HG03039 (cell line): ENCODE measurements around the gene NPLOC4.
"Not testable (repeated sequence)": the region's sequence is repeated elsewhere in the genome, so short reads cannot be mapped to it uniquely, and the experiment has no call there.

Source experiments
- ATAC-seq: cut with Tn5 transposase; IDR thresholded peaks from one replicate; pipeline ENCODE4 v1.9.1; 2021; ENCODE audit warnings: mild to moderate bottlenecking, moderate library complexity; ENCODE audit not compliant: unreplicated experiment

The NPLOC4 gene

DNA sequence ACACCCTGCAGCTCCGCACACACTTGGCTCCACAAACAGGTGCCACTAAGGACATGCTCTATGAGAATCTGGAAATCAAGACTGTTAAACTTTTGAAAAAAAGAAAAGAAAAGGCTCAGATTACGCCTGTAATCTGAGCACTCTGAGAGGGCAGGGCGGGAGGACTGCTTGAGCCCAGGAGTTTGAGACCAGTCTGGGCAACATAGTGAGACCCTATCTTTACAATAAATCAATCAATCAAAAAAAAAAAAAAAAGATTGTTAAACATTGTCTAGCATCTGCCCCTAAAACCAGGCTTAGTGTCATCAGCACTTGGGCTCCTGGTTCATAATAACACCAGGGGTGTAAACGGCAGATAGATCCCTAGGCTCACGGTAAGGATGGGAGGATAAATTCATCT lies 47.3 kb downstream of the NPLOC4 start:
- ATAC-seq: no peak

DNA sequence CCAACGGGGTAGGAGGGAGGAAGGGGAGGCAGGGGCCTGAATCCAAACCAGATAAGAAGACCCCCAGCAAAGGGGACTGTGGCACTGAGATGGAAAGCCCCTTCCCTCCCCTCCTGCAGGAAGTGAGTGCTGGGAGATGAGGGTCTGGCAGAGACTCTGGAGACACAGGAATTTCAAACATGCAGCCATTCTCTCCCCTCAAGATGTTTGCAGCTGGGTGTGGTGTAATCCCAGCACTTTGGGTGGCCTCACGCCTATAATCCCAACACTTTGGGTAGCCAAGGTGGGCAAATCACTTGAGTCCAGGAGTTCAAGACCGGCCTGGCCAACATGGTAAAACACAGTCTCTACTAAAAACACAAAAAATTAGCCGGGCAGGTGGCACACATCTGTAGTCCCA lies 50.8 kb downstream of the NPLOC4 start:
- ATAC-seq: no peak

DNA sequence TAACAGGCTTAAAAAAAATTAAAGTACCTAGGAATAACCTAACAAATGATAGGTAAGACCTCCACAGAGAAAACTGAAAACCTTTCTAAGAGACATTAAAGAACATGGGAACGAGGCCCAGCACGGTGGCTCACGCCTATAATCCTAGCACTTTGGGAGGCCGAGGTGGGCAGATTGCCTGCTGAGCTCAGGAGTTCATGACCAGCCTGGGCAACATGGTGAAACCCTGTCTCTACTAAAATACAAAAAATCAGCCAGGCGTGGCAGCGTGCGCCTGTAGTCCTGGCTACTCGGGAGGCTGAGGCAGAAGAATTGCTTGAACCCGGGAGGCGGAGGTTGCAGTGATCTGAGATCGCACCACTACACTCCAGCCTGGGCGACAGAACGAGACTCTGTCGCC lies 52.1 kb downstream of the NPLOC4 start:
- ATAC-seq: not testable (repeated sequence)

DNA sequence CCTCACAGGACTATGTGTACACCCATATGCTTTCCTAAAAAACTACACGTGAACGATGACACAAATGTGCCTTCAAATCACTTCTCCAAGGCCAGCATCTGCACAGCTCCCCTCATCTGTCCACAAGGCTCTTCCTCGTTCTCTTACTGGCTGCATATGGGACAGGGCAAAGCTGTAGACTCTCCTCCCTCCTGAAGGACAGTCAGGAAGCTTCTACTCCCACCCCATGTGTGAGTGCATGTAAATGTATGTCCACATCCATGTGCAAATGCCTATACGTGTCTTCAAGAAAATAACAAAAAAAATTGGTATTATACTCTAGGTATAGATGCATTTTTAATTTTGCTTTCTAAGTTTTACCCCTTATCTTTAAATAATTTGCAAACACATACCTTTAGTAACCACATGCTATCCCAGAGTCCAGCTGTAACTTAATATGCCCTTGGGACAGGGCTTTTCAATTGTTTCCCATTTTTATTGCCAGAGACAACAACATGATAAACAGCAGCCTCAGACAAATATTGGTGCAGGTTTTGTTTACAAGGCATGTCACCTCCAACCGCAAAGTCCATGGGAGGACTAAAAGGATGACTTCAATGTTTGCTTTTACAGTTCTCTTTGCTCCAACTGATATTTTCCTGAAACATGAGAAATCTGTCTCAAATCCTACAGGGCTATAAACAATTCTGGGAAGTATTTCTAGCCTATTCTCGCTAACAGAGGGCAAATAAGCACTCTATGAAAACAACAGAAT lies 53.1 kb downstream of the NPLOC4 start:
- ATAC-seq: no peak

DNA sequence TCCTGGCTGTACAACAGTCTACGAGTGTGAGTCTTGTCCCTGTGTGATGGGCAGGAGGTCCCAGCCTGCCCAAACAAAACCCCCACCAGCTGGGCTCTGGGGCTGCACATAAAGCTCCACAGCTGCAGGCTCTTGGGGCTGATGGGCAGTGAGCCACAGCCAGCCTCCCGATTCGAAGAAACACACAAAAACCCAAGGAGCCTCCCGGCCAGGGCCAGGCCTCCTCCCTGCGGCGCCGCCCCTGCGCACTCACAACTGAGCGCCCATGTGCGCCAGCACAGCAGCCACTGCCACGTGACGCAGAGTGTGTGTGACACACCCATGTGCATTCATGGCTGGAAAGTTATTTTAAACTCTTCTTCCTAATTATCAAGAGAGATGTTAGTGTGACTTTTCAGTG lies 54.2 kb downstream of the NPLOC4 start:
- ATAC-seq: no peak

DNA sequence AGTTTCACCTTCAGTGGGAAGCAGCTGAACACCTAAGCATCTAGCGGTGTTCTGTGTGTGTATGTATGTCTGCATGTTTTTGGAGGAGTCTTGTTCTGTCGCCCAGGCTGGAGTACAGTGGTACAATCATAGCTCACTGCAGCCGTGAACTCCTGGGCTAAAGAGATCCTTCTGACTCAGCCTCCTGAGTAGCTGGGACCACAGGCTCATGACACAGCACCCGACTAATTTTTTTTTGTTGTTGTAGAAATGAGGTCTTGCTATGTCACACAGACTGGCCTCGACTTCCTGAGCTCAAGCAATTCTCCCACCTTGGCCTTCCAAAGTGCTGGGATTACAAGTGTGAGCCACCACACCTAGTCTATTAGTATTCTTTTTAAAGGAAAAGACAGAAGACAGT lies 54.6 kb downstream of the NPLOC4 start:
- no peak for ATAC-seq

DNA sequence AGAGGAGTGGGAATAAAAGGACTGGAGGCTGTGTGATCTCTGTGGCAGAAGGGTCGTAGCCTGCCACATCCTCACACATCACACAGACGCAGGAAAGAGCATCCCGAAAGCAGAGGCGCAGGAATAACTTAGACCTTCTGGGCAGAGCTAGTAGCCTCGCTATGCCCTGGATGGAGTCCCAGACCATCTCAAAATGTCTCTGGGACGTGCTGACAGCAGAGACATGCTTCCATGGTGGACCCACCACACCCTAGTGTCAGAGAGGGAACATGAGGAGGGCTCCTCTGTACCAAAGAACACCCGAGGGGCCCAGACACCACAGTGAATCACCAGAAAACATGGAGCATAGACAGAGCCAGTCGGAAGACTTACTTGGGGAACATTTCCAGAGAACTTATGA lies 55.2 kb downstream of the NPLOC4 start:
- no peak for ATAC-seq

DNA sequence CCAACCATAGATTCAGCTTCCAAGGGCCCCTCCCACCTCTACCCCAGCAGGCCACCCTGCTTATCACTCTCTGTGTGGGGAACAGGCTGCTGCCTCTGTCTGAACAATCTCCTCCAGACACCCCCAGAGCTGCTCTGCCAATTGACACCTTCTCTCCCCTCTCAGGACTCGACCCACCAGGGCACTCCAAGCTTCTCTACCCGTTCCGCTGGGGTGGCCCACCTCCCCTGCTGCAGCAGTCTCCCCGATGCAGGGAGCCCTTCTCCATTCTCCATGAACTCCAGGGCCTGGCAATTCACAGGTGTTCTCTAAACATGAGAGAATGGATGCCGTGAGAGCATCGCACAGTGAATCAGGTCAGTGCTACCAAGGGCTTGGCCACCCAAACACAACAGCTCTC lies 56.4 kb downstream of the NPLOC4 start:
- no peak for ATAC-seq

DNA sequence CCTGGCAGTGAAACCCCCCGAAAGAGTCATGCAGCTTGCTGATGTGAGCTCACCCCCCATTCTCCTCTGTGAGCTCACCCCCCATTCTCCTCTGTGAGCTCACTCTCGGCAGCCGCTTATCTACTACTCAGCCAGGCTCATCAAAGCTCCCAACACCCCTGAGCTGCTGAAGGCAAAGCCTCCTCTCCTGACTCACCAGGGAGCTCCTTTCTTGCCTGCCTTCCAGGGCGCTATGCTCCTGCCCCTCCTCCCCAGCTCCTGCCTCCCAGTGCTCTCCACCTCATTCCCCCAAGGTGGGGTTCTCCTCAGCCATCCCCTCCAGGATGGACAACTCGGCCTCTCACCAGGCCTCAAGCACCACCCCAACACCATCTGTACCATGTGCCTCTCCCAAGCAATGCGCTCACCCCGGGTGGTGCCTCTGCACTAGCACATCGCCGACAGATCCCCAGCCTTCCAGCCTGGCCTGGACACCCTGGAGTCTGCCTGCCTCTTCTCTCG lies 57.0 kb downstream of the NPLOC4 start:
- no peak for ATAC-seq

DNA sequence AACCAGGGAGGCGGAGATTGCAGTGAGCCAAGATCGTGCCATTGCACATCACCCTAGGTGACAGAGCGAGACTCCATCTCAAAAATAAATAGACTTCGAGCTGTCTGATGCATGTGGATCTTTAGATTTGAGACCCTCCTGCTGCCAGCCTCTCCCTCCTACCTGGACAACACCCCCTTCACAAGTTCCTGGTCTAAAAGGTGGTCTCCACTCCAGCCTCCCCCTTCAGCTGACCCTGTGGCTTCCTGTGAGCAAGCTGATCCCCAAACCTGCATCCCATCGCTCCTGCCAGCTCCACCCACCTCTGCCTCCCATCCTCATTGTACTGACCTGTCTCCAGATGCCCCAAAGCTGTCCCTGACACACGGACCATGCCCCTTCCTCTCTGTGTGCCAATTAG lies 57.6 kb downstream of the NPLOC4 start:
- no peak for ATAC-seq

DNA sequence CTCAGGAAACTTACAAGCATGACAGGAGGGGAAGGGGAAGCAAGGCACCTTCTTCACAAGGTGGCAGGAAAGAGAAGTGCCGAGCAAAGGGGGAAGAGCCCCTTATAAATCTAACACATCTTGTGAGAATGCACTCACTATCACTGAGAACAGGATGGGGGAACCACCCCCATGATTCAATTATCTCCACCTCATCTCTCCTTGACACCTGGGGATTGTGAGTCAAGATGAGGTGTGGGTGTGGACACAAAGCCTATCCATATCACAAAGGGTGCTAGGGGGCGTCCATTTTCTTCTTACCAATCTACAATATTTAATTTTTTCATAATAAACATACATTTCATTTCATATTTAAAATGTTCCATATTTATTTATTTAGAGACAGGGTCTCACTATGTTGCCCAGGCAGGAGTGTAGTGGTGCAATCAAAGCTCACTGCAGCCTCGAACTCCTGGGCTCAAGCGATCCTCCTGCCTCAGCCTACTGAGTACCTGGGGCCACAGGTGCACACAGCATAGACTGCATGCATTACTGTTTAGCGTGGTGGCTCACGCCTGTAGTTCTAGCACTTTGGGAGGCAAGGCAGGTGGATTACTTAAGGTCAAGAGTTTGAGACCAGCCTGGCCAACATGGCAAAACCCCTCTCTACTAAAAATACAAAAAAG lies 58.2 kb downstream of the NPLOC4 start:
- ATAC-seq: no peak

DNA sequence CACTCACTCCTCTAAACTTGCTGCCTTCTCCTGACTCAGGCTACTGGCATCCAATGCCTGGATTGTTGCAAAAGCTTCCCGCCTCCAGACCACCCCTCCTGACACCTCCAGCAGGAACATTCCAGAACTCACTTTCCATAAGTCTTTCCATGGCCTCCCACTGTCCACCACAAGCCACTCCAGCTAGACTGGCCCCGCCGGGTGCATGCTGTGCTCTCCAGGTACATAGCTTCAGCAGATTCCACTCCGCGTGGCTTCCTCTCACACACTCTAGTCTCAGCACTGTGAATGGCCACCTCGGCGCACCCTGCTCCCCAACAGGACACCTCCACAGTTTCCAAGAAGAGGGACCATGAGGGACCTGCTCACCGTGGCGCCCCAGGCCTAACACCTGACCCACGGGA lies 58.9 kb downstream of the NPLOC4 start:
- ATAC-seq: no peak

DNA sequence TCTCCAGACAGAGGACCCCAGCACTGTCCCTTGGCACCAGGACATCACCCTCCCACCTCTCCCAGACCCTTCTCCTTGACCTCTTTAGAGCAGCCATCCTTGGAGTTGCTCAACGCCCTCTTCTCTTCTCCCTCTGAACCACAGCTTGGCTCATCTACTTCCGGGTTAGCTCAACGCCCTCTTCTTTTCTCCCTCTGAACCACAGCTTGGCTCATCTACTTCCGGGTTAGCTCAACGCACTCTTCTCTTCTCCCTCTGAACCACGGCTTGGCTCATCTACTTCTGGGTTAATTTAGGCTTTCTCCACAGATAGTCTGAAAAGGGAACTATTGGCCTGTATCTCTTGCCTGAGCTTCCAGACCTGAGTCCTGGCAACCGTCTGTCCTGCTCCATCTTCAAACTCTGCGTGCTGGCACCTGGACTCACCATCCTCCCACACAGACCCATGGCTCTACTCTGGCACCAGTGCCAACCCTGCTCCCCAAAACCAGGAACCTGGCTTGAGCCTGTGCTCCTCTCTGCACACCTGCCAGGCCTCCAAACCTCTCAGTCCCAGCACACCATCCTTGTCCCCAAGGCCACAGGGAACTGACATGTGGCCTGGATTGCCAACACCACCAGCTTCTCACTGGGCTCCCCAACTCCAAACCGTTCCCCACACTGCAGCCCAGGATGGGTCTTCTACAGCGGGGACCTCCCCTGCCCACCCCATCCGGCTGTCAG lies 59.5 kb downstream of the NPLOC4 start:
- no peak for ATAC-seq

DNA sequence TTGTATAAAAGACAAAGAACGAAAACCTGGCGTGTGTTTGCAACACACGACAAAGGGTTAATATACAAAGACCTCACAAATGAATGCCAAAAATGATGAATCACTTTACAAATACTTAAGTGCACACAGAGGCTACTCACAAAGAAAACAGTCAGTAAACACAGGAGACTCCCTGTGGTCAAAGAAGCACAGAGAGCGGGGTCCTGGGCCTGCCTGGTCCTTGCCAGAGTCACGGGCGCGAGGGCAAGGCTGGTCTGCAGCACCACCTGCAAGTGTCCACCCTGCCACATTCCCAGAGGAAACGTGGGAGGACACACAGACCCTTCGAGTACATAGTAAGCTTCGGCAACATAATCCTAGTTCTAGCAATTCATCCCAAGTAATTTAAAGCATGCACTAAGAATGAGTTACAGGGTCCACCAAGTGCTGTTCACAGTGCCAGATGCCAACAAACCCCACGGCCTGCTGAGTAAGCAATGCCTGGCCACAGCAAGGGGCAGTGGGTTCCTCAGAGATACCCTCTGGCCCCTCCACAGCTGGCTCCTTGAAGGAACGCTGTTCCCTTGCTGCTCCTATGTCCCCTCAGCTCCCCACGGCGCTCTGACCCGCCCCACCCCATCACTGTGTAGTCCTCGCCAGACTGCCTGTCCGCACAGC lies 60.2 kb downstream of the NPLOC4 start:
- ATAC-seq: no peak

DNA sequence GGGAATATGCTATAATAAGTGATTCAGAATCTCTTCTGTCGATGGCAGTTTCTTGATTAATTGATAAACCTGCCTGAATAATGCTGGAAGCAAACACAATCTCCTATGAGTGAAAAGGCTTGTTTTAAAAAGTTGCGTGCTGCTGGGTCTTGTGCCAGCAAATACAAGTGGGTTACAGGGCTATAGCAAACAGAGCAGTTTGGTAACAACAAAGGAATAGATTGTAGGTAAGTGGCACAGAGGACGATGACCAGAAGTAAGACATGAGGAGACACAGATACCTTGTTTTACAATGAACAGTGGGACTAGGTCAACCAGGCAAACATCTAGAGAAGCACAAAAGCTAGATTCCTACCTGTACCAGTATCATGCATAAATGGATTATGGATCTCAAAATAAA lies 61.1 kb downstream of the NPLOC4 start:
- ATAC-seq: no peak

DNA sequence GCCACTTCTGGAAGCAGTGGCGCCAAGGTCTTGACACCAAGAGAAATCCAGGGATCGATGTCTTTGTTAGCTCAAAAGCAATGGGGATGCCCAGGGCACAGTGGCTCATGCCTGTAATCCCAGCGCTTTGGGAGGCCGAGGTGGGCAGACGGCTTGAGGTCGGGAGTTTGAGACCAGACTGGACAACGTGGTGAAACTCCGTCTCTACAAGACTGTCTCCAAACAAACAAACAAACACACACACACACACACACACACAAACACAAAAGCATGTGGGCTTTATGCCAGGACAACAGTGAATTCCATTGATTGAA lies 62.3 kb downstream of the NPLOC4 start:
- ATAC-seq: no peak

DNA sequence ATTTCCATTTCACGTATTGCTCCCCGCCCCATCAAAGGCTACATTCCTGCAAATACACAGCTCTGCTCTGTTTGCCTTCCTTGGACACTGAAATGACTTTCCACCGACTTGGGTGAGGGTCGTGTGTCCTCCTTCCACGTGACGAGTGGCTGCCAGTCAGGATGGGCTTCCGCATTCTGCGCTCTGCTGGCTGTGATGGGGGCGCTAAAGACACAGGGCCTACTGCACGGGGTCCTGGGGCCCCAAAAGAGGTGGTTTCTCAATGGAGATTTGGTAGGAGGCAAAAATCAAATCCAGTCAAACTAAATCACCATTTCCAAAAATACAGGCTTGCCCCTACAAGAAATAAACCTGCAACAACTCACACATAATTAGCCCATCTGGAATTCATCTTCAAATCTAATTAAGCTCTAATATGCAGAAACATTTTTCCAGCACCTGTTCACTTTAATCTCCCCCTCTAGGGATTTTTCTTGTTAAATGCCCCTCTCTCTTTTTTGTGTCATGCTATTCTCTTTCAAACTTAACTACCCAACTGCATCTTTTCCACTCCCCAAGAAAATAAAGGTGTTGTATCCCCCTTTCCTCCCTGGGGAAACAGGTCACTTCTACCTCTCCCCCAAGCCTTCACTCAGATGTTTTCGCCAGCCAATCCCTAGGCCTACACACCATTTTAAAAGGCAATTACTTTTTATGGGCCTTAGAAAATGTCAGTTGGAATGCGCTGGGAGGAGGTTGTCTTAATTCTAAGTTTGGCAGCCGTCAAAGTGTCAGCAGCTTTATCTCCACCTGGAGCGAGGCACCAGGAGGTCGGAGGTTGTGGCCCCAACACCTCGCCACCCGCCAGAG lies 62.9 kb downstream of the NPLOC4 start:
- ATAC-seq: no peak

DNA sequence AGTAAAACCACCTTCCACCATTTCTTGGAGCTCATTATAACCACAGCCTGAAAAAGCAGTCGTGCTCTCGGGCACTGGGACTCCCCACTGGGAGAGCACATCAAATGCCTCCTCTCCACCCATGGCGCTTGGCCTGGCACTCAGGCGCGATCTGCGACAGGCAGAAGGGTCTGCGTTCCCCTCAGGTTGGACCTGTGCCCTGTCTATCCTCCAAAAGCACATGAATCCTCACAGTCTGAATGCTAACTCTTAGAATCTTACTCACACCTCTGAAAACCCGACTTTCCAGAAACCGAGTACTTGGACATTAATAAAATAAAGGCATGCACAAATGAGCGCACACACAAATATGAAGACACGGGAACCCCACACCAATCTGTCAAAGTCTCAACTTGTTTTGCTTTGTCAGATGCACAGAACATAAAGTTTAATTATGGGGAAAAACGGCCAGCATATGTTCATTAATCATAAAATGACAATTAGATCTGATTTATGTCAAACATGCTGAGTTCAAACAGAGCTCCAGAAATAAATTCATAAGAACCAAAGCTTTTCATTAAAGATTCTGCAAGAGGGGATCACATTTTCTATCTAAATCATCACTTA lies 64.2 kb downstream of the NPLOC4 start:
- ATAC-seq: no peak

DNA sequence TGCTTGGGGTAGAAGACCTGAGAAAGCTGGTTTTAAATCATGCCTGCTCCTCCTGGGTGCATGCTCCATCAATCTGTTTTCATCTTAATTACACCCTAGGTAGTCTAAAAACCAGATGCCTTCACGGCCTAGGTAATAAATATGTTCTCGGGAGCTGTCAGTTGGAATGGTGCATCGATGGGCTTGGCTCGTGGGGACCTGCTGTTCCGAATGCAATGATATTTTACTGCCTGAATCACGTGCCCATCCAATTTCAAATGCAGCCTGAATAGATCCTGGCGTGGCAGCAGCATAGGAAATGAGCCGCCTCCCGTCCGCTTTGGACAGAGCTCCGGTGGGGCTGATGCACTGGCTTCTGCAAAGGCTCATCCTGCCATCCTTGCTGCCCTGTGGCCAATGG lies 65.9 kb downstream of the NPLOC4 start:
- ATAC-seq: no peak

DNA sequence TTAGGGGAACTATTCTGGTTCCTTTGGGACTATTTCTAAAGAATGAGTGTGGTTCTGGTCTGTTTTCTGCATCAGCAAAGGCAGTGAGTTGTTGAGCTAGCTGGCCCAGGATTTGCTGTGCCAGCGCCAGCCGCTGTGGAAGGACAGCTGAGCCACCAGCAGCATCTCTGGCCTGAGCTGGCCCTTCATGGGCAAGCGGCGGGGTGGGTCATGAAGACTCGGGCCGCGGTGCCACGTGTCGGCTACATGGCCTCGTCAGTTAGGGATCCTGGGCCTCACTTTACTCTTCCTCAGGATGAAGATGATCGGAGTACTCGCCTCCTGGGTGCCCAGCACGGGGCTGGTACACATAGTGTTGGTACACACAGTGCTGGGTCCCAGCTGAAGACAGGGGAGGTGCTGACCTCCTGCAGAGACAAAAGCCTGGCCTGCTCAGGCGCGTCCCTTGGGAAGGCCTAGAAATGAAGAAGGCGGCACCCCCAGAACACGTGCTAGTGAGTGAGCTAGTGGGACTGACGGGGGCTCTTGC lies 66.9 kb downstream of the NPLOC4 start:
- no peak for ATAC-seq
